Large intestine (tissue), 3 donors: ENCODE measurements around the gene FNDC5. TPM values are rescaled to one million over a fixed set of nuclear protein-coding genes. Genes with fewer than 3 reads are reported as not detected.
A peak's percentile ranks its signal among the peaks of the same experiment; 100 is the strongest.

Source experiments
- DNase-seq, 2 donors: peaks; one replicate each; pipeline versions ENCODE4 v3.0.0 to v3.0.0-alpha.2; 2013
- H3K27ac ChIP-seq: one replicate; pipeline ENCODE4 v1.5.1; 2013; ENCODE audit warnings: low read length
- H3K27me3 ChIP-seq: 2 replicates; pipeline ENCODE4 v1.6.1; 2013; ENCODE audit warnings: low read length; ENCODE audit not compliant: control insufficient read depth, insufficient read depth
- H3K36me3 ChIP-seq: 2 replicates; pipeline ENCODE4 v1.6.1; 2013; ENCODE audit warnings: low read length; ENCODE audit not compliant: control insufficient read depth, insufficient read depth
- H3K4me1 ChIP-seq: one replicate; pipeline ENCODE4 v1.6.1; 2013; ENCODE audit warnings: low read length; ENCODE audit not compliant: control insufficient read depth, insufficient read depth
- H3K4me3 ChIP-seq: one replicate; pipeline ENCODE4 v1.5.1; 2013; ENCODE audit warnings: low read length
- H3K9me3 ChIP-seq: one replicate; pipeline ENCODE4 v1.6.1; 2013; ENCODE audit warnings: mild to moderate bottlenecking, low read depth, low read length, moderate library complexity; ENCODE audit not compliant: control insufficient read depth
- WGBS: methylation state at CpG from one replicate; pipeline ENCODE4 v1.1.5; 2013; ENCODE audit warnings: low lambda C conversion rate; ENCODE audit not compliant: insufficient coverage; 5-methylcytosine and 5-hydroxymethylcytosine counted together
- polyA plus RNA-seq: library from polyadenylated mRNA; unstranded; fragments of 120-200 nt; gene quantifications from one replicate; pipeline ENCODE4 v1.2.1, GENCODE V29; 2013

Gene FNDC5
- polyA plus RNA-seq, 1 donor = 11.0 TPM

DNA sequence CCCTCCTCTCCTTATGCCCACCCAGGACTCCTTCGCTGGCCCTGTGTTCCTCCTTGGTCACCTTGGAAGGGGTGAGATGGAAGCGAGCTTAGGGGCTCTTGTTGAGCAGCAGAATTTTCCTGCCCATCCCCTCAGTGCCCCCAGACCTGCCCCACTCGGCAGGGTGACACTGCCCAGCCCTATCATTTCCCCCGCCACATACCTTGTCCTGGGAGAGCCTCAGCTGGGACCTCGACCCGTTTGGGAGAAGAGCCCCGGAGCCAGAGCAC, 1.4 kb upstream of the FNDC5 start:
- WGBS = 34% methylated on average over 4 of the region's 7 CpGs
- H3K27me3 ChIP-seq = peaks cover 22% of the 10 kb centered on the region

DNA sequence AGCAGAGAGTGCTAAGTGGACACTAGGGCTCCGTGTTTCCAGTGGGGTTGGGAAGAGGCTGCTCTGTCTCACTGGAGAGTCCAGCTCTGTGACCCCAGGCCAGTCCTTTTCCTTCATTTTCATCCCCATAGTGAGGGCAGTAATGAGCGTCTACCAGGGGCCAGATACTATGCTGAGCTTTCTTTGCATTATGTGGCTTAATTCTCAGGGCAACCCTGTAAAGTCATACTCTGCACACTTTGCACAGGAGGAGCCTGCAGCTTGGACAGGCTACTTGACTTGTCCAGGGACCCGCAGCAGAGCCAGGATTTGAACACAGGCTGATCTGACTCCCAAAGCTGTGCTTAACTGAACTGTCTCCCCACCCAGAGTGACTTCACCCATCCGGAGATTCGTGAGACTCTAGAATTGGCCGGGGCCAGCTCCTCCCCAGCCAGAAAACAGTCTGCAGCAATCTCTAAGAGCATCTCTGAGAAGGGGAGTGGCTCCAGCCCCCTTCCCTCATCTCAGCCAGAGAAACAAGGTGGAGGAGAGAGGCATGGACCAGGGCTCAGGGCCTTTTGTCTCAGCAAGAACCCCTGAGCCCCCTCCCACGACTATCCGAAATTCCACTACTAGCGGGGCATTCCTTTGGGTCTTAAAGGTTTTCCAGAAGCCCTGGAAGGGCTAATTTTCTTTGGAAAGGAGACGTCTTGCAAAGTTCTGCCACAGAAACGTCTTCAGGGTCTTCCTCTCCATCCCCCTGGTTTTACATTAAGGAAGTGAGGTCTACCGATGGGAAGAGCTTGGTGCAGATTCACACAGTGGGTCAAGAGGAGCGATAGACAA, 866 bp upstream of the FNDC5 start:
- Histone ChIP-seq H3K4me3 (peak overlapping the region; percentile 37), H3K27ac (no peak overlapping the region), H3K4me1 (peaks cover 10% of the 10 kb centered on the region), H3K9me3 (no peaks in the 10 kb centered on the region), H3K27me3 (peaks cover 22% of the 10 kb centered on the region), H3K36me3 (peaks cover 4% of the 10 kb centered on the region)
- DNase-seq = no peak
- WGBS = no CpG with 5 or more reads among the region's 13 CpGs

More for the DNA sequence above, 1.4 kb upstream of the FNDC5 start:
- DNase-seq = no peak
- H3K9me3 ChIP-seq = no peaks in the 10 kb centered on the region
- H3K4me1 ChIP-seq = peaks cover 10% of the 10 kb centered on the region
- H3K36me3 ChIP-seq = peaks cover 4% of the 10 kb centered on the region
- H3K27ac ChIP-seq = no peak overlapping the region
- no peak overlapping the region for H3K4me3 ChIP-seq

GRCh38 chr1:32869923-32870614, 643 bp downstream of the FNDC5 start:
- Histone ChIP-seq H3K36me3 (peaks cover 4% of the 10 kb centered on the region), H3K9me3 (no peaks in the 10 kb centered on the region), H3K4me3 (peak overlapping the region; percentile 32), H3K27ac (no peak overlapping the region), H3K27me3 (peaks cover 22% of the 10 kb centered on the region), H3K4me1 (peaks cover 10% of the 10 kb centered on the region)
- no CpG with 5 or more reads among the region's 16 CpGs for WGBS
- peak in 1 of 2 donors; percentile 41 for DNase-seq

GRCh38 chr1:32868806-32869455, 1.8 kb downstream of the FNDC5 start:
- H3K27me3 ChIP-seq = peaks cover 22% of the 10 kb centered on the region
- no CpG with 5 or more reads among the region's 9 CpGs for WGBS
- DNase-seq = no peak
- peaks cover 4% of the 10 kb centered on the region for H3K36me3 ChIP-seq
- no peaks in the 10 kb centered on the region for H3K9me3 ChIP-seq
- no peak overlapping the region for H3K27ac ChIP-seq
- no peak overlapping the region for H3K4me3 ChIP-seq
- peaks cover 10% of the 10 kb centered on the region for H3K4me1 ChIP-seq

DNA sequence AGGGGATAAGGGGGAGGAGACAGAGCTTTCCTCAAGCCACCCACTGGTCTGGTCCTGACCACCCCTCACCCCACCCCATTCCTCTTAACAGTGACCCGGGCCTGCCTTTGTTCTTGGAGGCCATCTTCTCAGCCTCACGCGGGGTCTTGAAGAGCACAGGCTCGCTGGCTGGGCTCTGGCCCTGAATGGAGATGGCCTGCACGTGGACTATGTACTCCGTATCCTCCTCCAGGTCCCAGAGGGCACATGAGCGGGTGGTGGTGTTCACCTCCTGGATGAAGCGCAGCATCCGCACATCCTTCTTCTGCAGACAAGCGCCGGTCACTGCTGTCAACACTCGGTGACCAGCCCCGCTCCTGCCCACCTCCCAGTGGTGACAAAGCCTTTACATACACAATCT, 2.6 kb downstream of the FNDC5 start:
- WGBS = no CpG with 5 or more reads among the region's 13 CpGs

GRCh38 chr1:32867671-32868070, 3.0 kb downstream of the FNDC5 start:
- Histone ChIP-seq H3K27me3 (peaks cover 22% of the 10 kb centered on the region), H3K9me3 (no peaks in the 10 kb centered on the region), H3K27ac (no peak overlapping the region), H3K4me1 (peaks cover 10% of the 10 kb centered on the region), H3K4me3 (no peak overlapping the region), H3K36me3 (peaks cover 12% of the 10 kb centered on the region)
- no peak for DNase-seq
- WGBS = no CpG with 5 or more reads among the region's 7 CpGs

More for the DNA sequence above, 2.6 kb downstream of the FNDC5 start:
- Histone ChIP-seq H3K9me3 (no peaks in the 10 kb centered on the region), H3K4me3 (no peak overlapping the region), H3K27ac (no peak overlapping the region), H3K36me3 (peaks cover 12% of the 10 kb centered on the region), H3K27me3 (peaks cover 22% of the 10 kb centered on the region), H3K4me1 (peaks cover 10% of the 10 kb centered on the region)
- no peak for DNase-seq

DNA sequence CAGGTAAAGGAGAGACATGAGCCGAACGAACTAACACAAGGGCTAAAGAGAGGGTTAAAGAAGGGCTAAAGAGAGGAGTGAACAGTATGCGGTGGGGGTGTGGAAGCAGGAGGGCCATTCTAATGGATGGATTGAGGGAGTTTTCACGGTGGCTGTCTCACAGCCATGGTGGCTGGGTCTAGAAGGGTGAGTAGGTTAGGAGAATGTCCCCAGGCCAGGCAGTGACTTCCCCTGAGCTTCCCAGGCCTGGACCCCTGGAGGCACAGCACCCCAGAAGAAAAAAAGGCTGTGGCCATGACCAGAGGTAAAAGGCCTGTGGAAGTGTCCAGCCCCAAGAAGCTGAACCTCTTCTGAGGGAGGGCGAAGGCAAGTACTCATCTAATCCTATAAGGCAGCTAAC, 3.6 kb downstream of the FNDC5 start:
- no peak overlapping the region for H3K4me3 ChIP-seq
- H3K27me3 ChIP-seq = peaks cover 20% of the 10 kb centered on the region
- no peaks in the 10 kb centered on the region for H3K9me3 ChIP-seq
- no peak for DNase-seq
- WGBS = 100% methylated on average over 1 of the region's 5 CpGs
- H3K27ac ChIP-seq = no peak overlapping the region
- peaks cover 12% of the 10 kb centered on the region for H3K36me3 ChIP-seq
- peaks cover 10% of the 10 kb centered on the region for H3K4me1 ChIP-seq

GRCh38 chr1:32865639-32866405, 4.9 kb downstream of the FNDC5 start:
- Histone ChIP-seq H3K4me1 (peaks cover 7% of the 10 kb centered on the region), H3K27ac (no peak overlapping the region), H3K27me3 (peaks cover 7% of the 10 kb centered on the region), H3K36me3 (peaks cover 12% of the 10 kb centered on the region), H3K9me3 (no peaks in the 10 kb centered on the region), H3K4me3 (no peak overlapping the region)
- no peak for DNase-seq
- WGBS = 100% methylated on average over 1 of the region's 3 CpGs

GRCh38 chr1:32864375-32865019, 6.2 kb downstream of the FNDC5 start:
- Histone ChIP-seq H3K4me3 (no peak overlapping the region), H3K27me3 (no peaks in the 10 kb centered on the region), H3K36me3 (peaks cover 12% of the 10 kb centered on the region), H3K4me1 (no peaks in the 10 kb centered on the region), H3K9me3 (no peaks in the 10 kb centered on the region), H3K27ac (no peak overlapping the region)
- no peak for DNase-seq
- no CpG with 5 or more reads among the region's 8 CpGs for WGBS

GRCh38 chr1:32863881-32864245, 6.8 kb downstream of the FNDC5 start:
- Histone ChIP-seq H3K4me3 (no peak overlapping the region), H3K27me3 (no peaks in the 10 kb centered on the region), H3K4me1 (no peaks in the 10 kb centered on the region), H3K36me3 (peaks cover 12% of the 10 kb centered on the region), H3K9me3 (no peaks in the 10 kb centered on the region), H3K27ac (no peak overlapping the region)
- no CpG with 5 or more reads among the region's 1 CpG for WGBS
- DNase-seq = no peak
